HL-60/S4 treated with phorbol 12-myristate 13-acetate at 8.2 ng/mL for 4 days and 3 days (cell line): ENCODE data around the gene OR51G2.

Experiments
- in situ Hi-C: fragments of 300-500 bp; cut with MboI; formaldehyde crosslinking; loops from 2 replicates; pipeline ENCODE4 v1.15.0; 2022; ENCODE audit warnings: low sequenced_read_pairs

The OR51G2 gene

GRCh38 chr11:4865855-4866254, 53.3 kb downstream of the OR51G2 start:
- in situ Hi-C loops: no loop called here

DNA sequence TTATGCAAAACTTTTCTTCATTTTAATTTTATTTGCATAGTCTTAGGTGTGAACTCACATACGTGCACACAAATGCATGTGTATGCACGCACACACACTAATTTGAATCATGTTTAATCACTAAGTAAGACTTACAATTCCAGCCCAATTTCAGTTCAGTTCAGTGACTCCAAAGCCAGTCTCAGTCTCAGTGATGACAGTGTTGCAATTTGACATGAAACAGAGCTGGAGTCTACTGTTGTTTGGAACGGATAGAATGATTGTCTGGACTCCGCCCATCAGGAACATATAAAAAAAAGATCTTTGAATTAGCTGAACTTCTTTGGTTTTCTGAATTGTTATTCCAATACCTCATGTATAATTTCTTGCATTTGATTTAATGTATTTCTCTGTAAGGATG, 55.3 kb downstream of the OR51G2 start:
- in situ Hi-C loops: no loop called here
